GM19468 (cell line): ENCODE measurements around the gene PCDHGA9.
"Not testable (repeated sequence)": the region's sequence is repeated elsewhere in the genome, so short reads cannot be mapped to it uniquely, and the experiment has no call there.

Experiments used
- ATAC-seq: cut with Tn5 transposase; IDR thresholded peaks from one replicate; pipeline ENCODE4 v1.9.1; 2021; ENCODE audit warnings: mild to moderate bottlenecking, moderate library complexity, moderate number of reproducible peaks; ENCODE audit not compliant: unreplicated experiment; ENCODE audit errors: extremely low read depth

Gene PCDHGA9

GRCh38 chr5:141382469-141383294, 19.9 kb upstream of the PCDHGA9 start, which contains the start of gene PCDHGA7:
Gene PCDHGA7, plus strand, starts transcription at chr5:141382742. Its CDS starts 158 bp downstream, at chr5:141382900.
- no peak for ATAC-seq

GRCh38 chr5:141383345-141383744, 19.2 kb upstream of the PCDHGA9 start:
- no peak for ATAC-seq

- no peak for ATAC-seq
Measured at GRCh38 chr5:141384471-141385267, 17.9 kb upstream of the PCDHGA9 start.

- peak; percentile 76 for ATAC-seq
Measured at GRCh38 chr5:141387557-141388311, 14.8 kb upstream of the PCDHGA9 start, which contains the start of gene PCDHGB4. Gene PCDHGB4, plus strand, starts transcription at chr5:141387698. Its CDS starts 187 bp downstream, at chr5:141387885.

- ATAC-seq, result no peak
Measured at GRCh38 chr5:141388661-141389060, 13.9 kb upstream of the PCDHGA9 start.

GRCh38 chr5:141389153-141390042, 13.2 kb upstream of the PCDHGA9 start:
- no peak for ATAC-seq

- ATAC-seq, result no peak
Measured at GRCh38 chr5:141392429-141393198, 10.0 kb upstream of the PCDHGA9 start, which contains the start of gene PCDHGA8. Gene PCDHGA8, plus strand, starts transcription at chr5:141392633. Its CDS starts 181 bp downstream, at chr5:141392814.

- ATAC-seq, result no peak
Measured at GRCh38 chr5:141393267-141393666, 9.3 kb upstream of the PCDHGA9 start.

- ATAC-seq, result not testable (repeated sequence)
Measured at GRCh38 chr5:141394401-141395187, 8.0 kb upstream of the PCDHGA9 start.

GRCh38 chr5:141397756-141398551, 4.6 kb upstream of the PCDHGA9 start, which contains the start of gene PCDHGB5:
Gene PCDHGB5, plus strand, starts transcription at chr5:141397947. Its CDS starts 181 bp downstream, at chr5:141398128.
- peak; percentile 70 for ATAC-seq

- ATAC-seq, result no peak
Measured at GRCh38 chr5:141398608-141399007, 4.0 kb upstream of the PCDHGA9 start.

GRCh38 chr5:141399555-141400258, 2.9 kb upstream of the PCDHGA9 start:
- ATAC-seq, result no peak

- ATAC-seq, result no peak
Measured at GRCh38 chr5:141403387-141403786, 809 bp downstream of the PCDHGA9 start.

GRCh38 chr5:141407790-141408505, 5.4 kb downstream of the PCDHGA9 start, which contains the start of gene PCDHGB6:
Gene PCDHGB6, plus strand, starts transcription at chr5:141408021. Its CDS starts 182 bp downstream, at chr5:141408203.
- not testable (repeated sequence) for ATAC-seq

GRCh38 chr5:141409598-141410306, 7.2 kb downstream of the PCDHGA9 start:
- no peak for ATAC-seq
